Type B pancreatic cell (in vitro differentiated cells): ENCODE results near the gene CACNA1H. TPM values are rescaled to one million over a fixed set of nuclear protein-coding genes. Genes with fewer than 3 reads are reported as not detected.
"Not testable (repeated sequence)": the region's sequence is repeated elsewhere in the genome, so short reads cannot be mapped to it uniquely, and the experiment has no call there.

ENCODE experiments used
- DNase-seq: peaks from one replicate; pipeline ENCODE4 v3.0.0; 2021; ENCODE audit warnings: mixed read lengths; ENCODE audit not compliant: unreplicated experiment; ENCODE audit errors: extremely low spot score
- H3K27ac Mint-ChIP-seq: 2 replicates; pipeline ENCODE4 v1.8.0; 2021; ENCODE audit warnings: mild to moderate bottlenecking, mixed read lengths
- H3K27me3 Mint-ChIP-seq: 2 replicates; pipeline ENCODE4 v1.8.0; 2021; ENCODE audit warnings: mixed read lengths
- H3K36me3 Mint-ChIP-seq: 2 replicates; pipeline ENCODE4 v1.8.0; 2021; ENCODE audit warnings: mixed read lengths
- H3K4me1 Mint-ChIP-seq: one replicate; pipeline ENCODE4 v1.8.0; 2021; ENCODE audit warnings: mixed read lengths; ENCODE audit not compliant: unreplicated experiment
- H3K4me3 Mint-ChIP-seq: 2 replicates; pipeline ENCODE4 v1.8.0; 2021; ENCODE audit warnings: mild to moderate bottlenecking, mixed read lengths
- H3K9me3 Mint-ChIP-seq: 2 replicates; pipeline ENCODE4 v1.8.0; 2021; ENCODE audit warnings: mixed read lengths
- total RNA-seq: library from RNA; stranded (reverse); gene quantifications from 2 replicates; pipeline ENCODE4 v1.2.1, GENCODE V29; 2021; ENCODE audit warnings: low replicate concordance
- TF ChIP-seq, protein P1 (sequence below): fragments of 200-600 bp; sonication (generic); conservative IDR thresholded peaks from 2 replicates; pipeline ENCODE4 v1.5.0; 2021; ENCODE audit warnings: antibody characterized with exemption, mild to moderate bottlenecking

The CACNA1H gene
- total RNA-seq, 1 donor from 2014 or later = 38.1 TPM

DNA sequence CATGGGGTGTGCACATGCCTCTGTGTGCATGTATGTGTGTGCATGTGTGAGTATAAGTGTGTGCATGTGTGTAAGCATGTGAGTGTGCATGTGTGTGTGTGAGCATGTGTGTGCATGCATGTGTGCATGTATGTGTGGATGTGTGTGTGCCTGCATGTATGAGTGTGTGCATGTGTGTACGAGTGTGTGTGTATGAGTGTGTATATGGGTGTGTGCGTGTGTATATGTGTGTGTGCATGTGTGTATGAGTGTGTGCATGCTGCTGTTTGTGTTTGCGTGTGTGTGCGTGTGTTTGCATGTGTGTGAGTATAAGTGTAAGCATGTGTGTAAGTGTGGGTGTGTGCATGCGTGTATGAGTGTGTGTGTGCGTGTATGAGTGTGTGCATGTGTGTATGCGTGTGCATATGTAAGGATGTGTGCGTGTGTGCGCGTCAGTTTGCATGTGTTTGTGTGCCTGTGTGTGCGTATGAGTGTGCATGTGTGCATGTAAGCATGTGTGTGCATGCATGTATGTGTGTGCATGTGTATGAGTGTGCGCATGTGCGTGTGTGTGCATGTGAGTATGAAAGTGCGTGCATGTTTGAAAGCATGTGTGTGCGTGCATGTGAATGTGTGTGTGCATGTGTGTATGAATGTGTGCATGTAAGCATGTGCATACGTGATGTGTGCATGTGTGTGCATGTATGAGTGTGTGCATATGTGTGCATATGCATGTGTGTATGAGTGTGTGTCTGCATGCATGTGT is 111.6 kb downstream of the CACNA1H start:
- Mint-ChIP-seq H3K4me3 (no peak overlapping the region), H3K27ac (no peak overlapping the region), H3K9me3 (no peaks in the 10 kb centered on the region), H3K36me3 (no peaks in the 10 kb centered on the region), H3K27me3 (peaks cover 14% of the 10 kb centered on the region), H3K4me1 (no peaks in the 10 kb centered on the region)
- DNase-seq = no peak
- TF ChIP-seq, protein P1, sequence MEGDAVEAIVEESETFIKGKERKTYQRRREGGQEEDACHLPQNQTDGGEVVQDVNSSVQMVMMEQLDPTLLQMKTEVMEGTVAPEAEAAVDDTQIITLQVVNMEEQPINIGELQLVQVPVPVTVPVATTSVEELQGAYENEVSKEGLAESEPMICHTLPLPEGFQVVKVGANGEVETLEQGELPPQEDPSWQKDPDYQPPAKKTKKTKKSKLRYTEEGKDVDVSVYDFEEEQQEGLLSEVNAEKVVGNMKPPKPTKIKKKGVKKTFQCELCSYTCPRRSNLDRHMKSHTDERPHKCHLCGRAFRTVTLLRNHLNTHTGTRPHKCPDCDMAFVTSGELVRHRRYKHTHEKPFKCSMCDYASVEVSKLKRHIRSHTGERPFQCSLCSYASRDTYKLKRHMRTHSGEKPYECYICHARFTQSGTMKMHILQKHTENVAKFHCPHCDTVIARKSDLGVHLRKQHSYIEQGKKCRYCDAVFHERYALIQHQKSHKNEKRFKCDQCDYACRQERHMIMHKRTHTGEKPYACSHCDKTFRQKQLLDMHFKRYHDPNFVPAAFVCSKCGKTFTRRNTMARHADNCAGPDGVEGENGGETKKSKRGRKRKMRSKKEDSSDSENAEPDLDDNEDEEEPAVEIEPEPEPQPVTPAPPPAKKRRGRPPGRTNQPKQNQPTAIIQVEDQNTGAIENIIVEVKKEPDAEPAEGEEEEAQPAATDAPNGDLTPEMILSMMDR = no peak

DNA sequence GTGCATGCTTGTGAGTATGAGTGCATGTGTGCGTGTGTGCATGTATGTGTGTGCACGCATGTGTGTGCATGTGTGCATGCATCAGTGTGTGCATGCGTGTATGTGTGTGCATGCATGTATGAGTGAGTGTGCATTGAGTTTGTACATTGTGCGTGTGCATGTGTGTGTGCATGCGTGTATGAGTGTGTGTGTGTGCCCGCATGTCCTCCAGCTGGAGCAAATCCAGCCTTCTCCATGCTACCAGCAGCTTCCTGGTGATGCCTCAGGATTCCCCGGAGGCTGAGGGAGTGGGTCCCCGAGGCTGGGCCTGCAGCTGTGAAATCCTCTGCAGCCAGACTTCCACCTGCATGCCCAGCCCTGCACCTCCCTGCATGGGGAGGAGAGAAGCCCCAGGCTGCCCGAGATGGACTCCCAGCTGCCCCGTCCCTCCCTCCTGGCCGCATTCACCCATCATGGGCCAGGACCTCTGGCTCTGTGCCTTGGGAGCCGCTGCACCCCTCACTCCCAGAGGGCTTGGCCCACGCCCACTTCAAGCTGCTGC is 112.3 kb downstream of the CACNA1H start:
- Mint-ChIP-seq H3K9me3 (no peaks in the 10 kb centered on the region), H3K27me3 (peaks cover 12% of the 10 kb centered on the region), H3K27ac (no peak overlapping the region), H3K4me1 (no peaks in the 10 kb centered on the region), H3K4me3 (no peak overlapping the region), H3K36me3 (no peaks in the 10 kb centered on the region)
- TF ChIP-seq, protein P1 = no peak
- no peak for DNase-seq

DNA sequence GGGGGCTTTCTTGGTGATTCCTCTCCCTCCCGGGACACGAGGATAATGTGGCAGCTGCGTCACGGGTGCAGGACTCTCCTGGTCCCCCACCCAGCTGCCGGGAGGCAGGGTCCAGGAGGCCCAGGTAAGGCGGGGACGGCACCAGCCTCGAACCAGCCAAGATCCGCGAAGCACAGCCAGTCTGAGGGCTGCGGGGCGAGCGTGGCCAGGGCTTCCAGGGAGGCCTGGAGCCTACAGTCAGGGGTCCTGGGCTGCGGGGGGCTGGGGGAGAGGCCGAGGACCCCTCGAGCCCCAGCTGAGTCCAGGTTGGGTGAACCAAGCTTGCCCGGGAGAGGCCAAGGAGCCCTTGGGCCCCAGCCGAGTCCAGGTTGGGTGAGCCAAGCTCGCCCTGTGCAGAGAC is 112.9 kb downstream of the CACNA1H start:
- H3K27ac Mint-ChIP-seq = no peak overlapping the region
- TF ChIP-seq, protein P1 = no peak
- H3K4me3 Mint-ChIP-seq = no peak overlapping the region
- H3K27me3 Mint-ChIP-seq = peaks cover 7% of the 10 kb centered on the region
- H3K36me3 Mint-ChIP-seq = no peaks in the 10 kb centered on the region
- DNase-seq = no peak
- peaks cover 4% of the 10 kb centered on the region for H3K4me1 Mint-ChIP-seq
- no peaks in the 10 kb centered on the region for H3K9me3 Mint-ChIP-seq

DNA sequence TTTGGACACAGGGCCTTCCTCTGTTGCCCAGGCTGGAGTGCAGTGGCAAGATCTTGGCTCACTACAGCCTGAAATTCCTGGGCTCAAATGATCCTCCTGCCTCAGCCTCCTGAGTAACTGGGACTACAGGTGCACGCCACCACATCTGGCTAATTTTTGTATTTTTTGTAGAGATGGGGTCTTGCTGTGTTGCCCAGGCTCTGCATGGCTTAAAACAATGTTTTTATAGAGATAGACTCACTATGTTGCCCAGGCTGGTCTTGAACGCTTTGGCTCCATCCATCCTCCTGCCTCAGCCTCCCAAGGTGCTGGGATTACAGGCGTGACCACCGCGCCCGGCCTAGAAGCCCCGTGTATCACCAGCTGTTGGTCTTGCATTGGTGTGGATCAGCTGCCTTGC is 116.5 kb downstream of the CACNA1H start:
- H3K4me3 Mint-ChIP-seq, H3K9me3 Mint-ChIP-seq, H3K4me1 Mint-ChIP-seq, H3K27me3 Mint-ChIP-seq, DNase-seq, H3K36me3 Mint-ChIP-seq, H3K27ac Mint-ChIP-seq: not testable (repeated sequence)

DNA sequence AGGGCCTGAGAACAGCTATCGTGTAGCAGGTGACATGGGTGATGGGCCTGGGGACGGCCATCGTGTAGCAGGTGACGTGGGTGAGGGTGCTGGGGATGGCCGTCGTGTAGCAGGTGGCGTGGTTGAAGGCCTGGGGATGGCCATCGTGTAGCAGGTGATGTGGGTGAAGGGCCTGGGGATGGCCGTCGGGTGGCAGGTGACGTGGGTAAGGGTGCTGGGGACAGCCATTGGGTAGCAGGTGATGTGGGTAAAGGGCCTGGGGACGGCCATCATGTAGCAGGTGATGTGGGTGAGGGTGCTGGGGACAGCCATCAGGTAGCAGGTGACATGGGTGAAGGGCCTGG is 118.4 kb downstream of the CACNA1H start:
- TF ChIP-seq, protein P1 = no peak
- H3K4me3 Mint-ChIP-seq = no peak overlapping the region
- no peaks in the 10 kb centered on the region for H3K36me3 Mint-ChIP-seq
- no peaks in the 10 kb centered on the region for H3K9me3 Mint-ChIP-seq
- no peak for DNase-seq
- H3K4me1 Mint-ChIP-seq = peaks cover 4% of the 10 kb centered on the region
- no peak overlapping the region for H3K27ac Mint-ChIP-seq
- H3K27me3 Mint-ChIP-seq = peaks cover 16% of the 10 kb centered on the region

Other genes with a start within 250 kb of the CACNA1H start
- gene LMF1, start 182.1 kb upstream of the CACNA1H start, total RNA-seq = 20.8 and 21.4 TPM in 2 replicates
- 1.4 and 6.7 TPM in 2 replicates for gene SOX8, start 171.3 kb upstream of the CACNA1H start, total RNA-seq
- 0.43 and 1.8 TPM in 2 replicates for gene SSTR5, start 80.4 kb upstream of the CACNA1H start, total RNA-seq
- not detected in 2 replicates for gene C1QTNF8, start 56.9 kb upstream of the CACNA1H start, total RNA-seq
- 0.43 TPM in 1 of 2 replicates, not detected in the other for gene TPSG1, start 72.2 kb downstream of the CACNA1H start, total RNA-seq
- gene TPSB2, start 77.1 kb downstream of the CACNA1H start, total RNA-seq = not detected in 2 replicates
- not detected in 2 replicates for gene TPSAB1, start 87.6 kb downstream of the CACNA1H start, total RNA-seq
- gene TPSD1, start 103.0 kb downstream of the CACNA1H start, total RNA-seq = not detected in 2 replicates
- gene UBE2I, start 156.5 kb downstream of the CACNA1H start, total RNA-seq = 157 and 170 TPM in 2 replicates
- 5.0 and 6.9 TPM in 2 replicates for gene BAIAP3, start 180.5 kb downstream of the CACNA1H start, total RNA-seq
- gene TSR3, start 198.8 kb downstream of the CACNA1H start, total RNA-seq = 53.1 and 54.0 TPM in 2 replicates
- 55.6 and 68.5 TPM in 2 replicates for gene GNPTG, start 198.8 kb downstream of the CACNA1H start, total RNA-seq